ENCODE data around the gene ATP10B. TPM values are rescaled to one million over a fixed set of nuclear protein-coding genes. Genes with fewer than 3 reads are reported as not detected.

ATP10B gene
- total and polyA plus RNA-seq, 2 of the 8 experiments (the other 6 are each of a cell fraction or from before 2014, with no cell fraction given), result 0.06 to 0.11 TPM

DNA sequence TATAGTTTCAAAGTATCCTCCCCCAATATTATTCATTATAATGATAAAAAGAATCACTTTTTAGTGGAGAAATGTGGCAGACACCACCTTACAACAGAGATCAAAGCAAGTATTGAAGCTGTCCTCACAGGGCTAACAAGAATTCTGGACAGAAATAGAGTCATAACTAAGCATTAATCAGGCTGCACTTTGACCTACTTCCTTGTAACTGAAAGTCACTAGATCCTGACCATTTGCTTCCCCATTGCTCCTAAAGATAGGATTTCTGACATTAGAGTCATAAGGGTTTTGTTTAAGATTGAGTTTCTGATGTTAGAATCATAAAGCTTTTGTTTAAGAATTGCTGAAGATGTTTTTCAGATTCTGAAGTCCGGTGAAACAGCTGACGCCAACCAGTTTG, 159.7 kb downstream of the ATP10B start (continued):
- TF ChIP-seq CHD7 (IDR thresholded peaks at IDR 0.05; ENCODE audit: insufficient replicate concordance, low read length), result no peak
- TF ChIP-seq ZNF274 (IDR thresholded peaks at IDR 0.05; ENCODE audit: borderline replicate concordance, extremely low read depth, low read length), result no peak
- TF ChIP-seq NANOG (IDR thresholded peaks at IDR 0.05; ENCODE audit: insufficient read depth, low read depth, low read length, poor library complexity, severe bottlenecking), result no peak
- no peak for TF ChIP-seq ASH2L (IDR thresholded peaks at IDR 0.05; ENCODE audit: low read length)
- no peak for TF ChIP-seq SP2 (IDR thresholded peaks at IDR 0.05; ENCODE audit: low read length)
- TF ChIP-seq SP1 (IDR thresholded peaks at IDR 0.05; ENCODE audit: low read depth, low read length), result no peak
- TF ChIP-seq E2F6 (IDR thresholded peaks at IDR 0.05), result no peak
- TF ChIP-seq MAX (IDR thresholded peaks at IDR 0.05), result no peak
- TF ChIP-seq GABPA (IDR thresholded peaks at IDR 0.05; ENCODE audit: borderline replicate concordance, insufficient read depth, low read length), result no peak
- TF ChIP-seq EGR1 (IDR thresholded peaks at IDR 0.05; ENCODE audit: borderline replicate concordance, low read depth, low read length), result no peak

Data from H1 (cell line).